HepG2 (cell line): ENCODE results near the gene BRAT1. TPM values are rescaled to one million over a fixed set of nuclear protein-coding genes. Genes with fewer than 3 reads are reported as not detected.
A peak's percentile ranks its signal among the peaks of the same experiment; 100 is the strongest.

ENCODE experiments used
- ARID5B ChIP-seq: IDR thresholded peaks from 2 replicates; pipeline ENCODE4 v1.4.0; 2020; ENCODE audit warnings: mild to moderate bottlenecking, missing genetic modification reagents
- HCFC1 ChIP-seq: fragments of 150-350 bp; IDR thresholded peaks from 2 replicates; pipeline ENCODE4 v1.6.1; 2014; ENCODE audit warnings: low read depth, low read length
- IRF2 ChIP-seq: IDR thresholded peaks from 2 replicates; pipeline ENCODE4 v1.6.1; 2018; ENCODE audit warnings: missing genetic modification reagents, missing compliant biosample characterization
- KAT8 ChIP-seq: IDR thresholded peaks from 2 replicates; pipeline ENCODE4 v1.6.1; 2016; ENCODE audit warnings: missing genetic modification reagents, missing compliant biosample characterization
- NRL ChIP-seq: sonication (generic); formaldehyde crosslinking; IDR thresholded peaks from 2 replicates; pipeline ENCODE4 v1.5.0; 2020; ENCODE audit warnings: missing genetic modification reagents, mild to moderate bottlenecking, moderate library complexity, borderline replicate concordance
- WIZ ChIP-seq: sonication (generic); formaldehyde crosslinking; IDR thresholded peaks from 2 replicates; pipeline ENCODE4 v1.5.1; 2020; ENCODE audit warnings: mild to moderate bottlenecking, missing genetic modification reagents
- ZHX2 ChIP-seq, 2 experiments: sonication (generic) in 1 of 2; formaldehyde crosslinking in 1 of 2; IDR thresholded peaks; 2 replicates each; pipeline versions ENCODE4 v1.6.1 to v1.9.0; 2014 to 2022; ENCODE audit warnings: antibody characterized with exemption in 1 of 2, borderline replicate concordance in 1 of 2, inconsistent platforms in 1 of 2, low read depth in 1 of 2, missing genetic modification reagents in 1 of 2
- ZNF776 ChIP-seq: sonication (generic); formaldehyde crosslinking; IDR thresholded peaks from 2 replicates; pipeline ENCODE4 v1.4.0; 2020; ENCODE audit warnings: mild to moderate bottlenecking, missing genetic modification reagents
- polyA plus RNA-seq, 8 experiments: library from polyadenylated mRNA; depleted of rRNA in 3 of 8; stranded (reverse) in 7 of 8; unstranded in 1 of 8; fragments of >200 nt; fragmentation: Illumina TruSeq in 4 of 8; extraction: Trizol in 4 of 8; gene quantifications; 2 replicates each; pipeline versions ENCODE4 v1.2.1 to v1.2.3, GENCODE V29; 2011 to 2016; ENCODE audit warnings: low read depth in 4 of 8, missing spikeins in 1 of 8, mixed read lengths in 1 of 8; ENCODE audit not compliant: insufficient read depth in 1 of 8
- total RNA-seq, 5 experiments: library from RNA; depleted of rRNA; stranded (reverse); fragments of >200 nt; fragmentation: Illumina TruSeq; extraction: Trizol; gene quantifications; 2 replicates each; pipeline ENCODE4 v1.2.3, GENCODE V29; 2016; ENCODE audit warnings: low read depth in 1 of 5
- TF ChIP-seq, protein P1 (sequence below): IDR thresholded peaks from 2 replicates; pipeline ENCODE4 v1.6.1; 2016; ENCODE audit warnings: low read depth
- TF ChIP-seq, protein P2 (sequence below): sonication (generic); formaldehyde crosslinking; IDR thresholded peaks from 2 replicates; pipeline ENCODE4 v1.8.1; 2023; ENCODE audit warnings: mild to moderate bottlenecking, inconsistent platforms, moderate library complexity, missing genetic modification reagents, borderline replicate concordance

The BRAT1 gene
- total and polyA plus RNA-seq, 2 of the 13 experiments (the other 11 are each of a cell fraction or from before 2014, with no cell fraction given) = 10.2 to 20.3 TPM

DNA sequence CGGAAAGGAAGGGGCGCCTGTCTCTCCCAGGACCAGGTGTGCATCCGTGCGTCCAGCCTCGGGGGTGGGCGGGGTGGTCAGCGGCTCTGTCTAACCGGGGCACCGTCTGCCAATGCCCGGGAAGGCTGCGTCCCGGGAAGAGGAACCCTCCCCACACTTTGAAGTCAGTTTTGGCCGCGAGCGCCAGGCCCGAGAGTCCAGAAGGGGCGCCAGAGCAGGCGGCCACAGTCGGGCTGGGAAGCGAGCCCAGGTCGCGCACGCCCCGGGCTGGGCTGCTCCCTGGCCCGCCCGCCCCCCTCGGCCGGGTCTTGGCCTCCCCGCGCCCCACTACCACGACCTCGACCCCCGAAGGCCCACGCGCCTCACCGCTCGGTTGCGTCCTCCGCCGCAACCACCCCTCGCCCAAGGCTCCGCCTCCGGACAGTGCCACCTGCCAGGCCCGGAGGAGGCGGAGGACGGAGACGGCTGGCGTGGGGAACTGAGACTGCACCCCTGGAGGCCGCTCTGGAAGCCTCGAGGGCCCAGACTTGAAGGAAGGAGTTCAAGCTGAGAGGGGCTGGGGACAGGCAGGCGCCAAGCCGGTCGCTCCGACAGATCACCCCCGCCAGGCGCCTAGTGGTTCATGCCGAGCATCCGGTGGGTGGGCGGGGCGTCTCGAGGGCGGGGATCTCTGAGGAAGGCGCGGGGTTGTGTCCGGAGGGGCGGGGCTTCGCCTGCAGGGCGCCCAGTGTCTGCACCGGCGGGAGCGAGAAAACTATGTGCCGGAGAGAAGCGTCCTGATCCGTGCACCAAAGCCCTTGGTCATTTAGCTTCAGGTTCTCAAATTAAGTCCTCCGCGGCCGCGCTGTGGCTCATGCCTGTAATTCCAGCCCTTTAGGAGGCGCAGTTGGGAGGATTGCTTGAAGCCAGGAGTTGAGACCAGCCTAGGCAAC is at the start of gene BRAT1 (continued):
- TF ChIP-seq ZHX2 (IDR thresholded peaks at IDR 0.05; ENCODE audit: low read depth) (no peak), ZHX2 (CRISPR knock-in tag; IDR thresholded peaks at IDR 0.05; ENCODE audit: borderline replicate concordance) (no peak), ZNF776 (peak; percentile 76), IRF2 (CRISPR knock-in tag) (no peak), NRL (CRISPR knock-in tag) (0 out of 2 replicates have a peak, but pooled peaks have one; percentile 55), ARID5B (CRISPR knock-in tag) (peak; percentile 33), HCFC1 (no peak), WIZ (peak; percentile 38; the same call in 1 of the 2 replicates), KAT8 (CRISPR knock-in tag) (peak; percentile 60)
- TF ChIP-seq, protein P1, sequence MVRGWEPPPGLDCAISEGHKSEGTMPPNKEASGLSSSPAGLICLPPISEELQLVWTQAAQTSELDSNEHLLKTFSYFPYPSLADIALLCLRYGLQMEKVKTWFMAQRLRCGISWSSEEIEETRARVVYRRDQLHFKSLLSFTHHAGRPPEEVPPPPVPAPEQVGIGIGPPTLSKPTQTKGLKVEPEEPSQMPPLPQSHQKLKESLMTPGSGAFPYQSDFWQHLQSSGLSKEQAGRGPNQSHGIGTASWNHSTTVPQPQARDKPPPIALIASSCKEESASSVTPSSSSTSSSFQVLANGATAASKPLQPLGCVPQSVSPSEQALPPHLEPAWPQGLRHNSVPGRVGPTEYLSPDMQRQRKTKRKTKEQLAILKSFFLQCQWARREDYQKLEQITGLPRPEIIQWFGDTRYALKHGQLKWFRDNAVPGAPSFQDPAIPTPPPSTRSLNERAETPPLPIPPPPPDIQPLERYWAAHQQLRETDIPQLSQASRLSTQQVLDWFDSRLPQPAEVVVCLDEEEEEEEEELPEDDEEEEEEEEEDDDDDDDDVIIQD (CRISPR knock-in tag) = 0 out of 2 replicates have a peak, but pooled peaks have one; percentile 15
- TF ChIP-seq, protein P2, sequence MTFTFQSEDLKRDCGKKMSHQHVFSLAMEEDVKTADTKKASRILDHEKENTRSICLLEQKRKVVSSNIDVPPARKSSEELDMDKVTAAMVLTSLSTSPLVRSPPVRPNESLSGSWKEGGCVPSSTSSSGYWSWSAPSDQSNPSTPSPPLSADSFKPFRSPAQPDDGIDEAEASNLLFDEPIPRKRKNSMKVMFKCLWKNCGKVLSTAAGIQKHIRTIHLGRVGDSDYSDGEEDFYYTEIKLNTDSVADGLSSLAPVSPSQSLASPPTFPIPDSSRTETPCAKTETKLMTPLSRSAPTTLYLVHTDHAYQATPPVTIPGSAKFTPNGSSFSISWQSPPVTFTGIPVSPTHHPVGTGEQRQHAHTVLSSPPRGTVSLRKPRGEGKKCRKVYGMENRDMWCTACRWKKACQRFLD = no peak
